Measurements from ENCODE around the gene LRRIQ4.

- TF ChIP-seq CTCF (conservative IDR thresholded peaks at IDR 0.05) (peak; percentile 74), EZH2 (IDR thresholded peaks at IDR 0.05; ENCODE audit: low read depth) (no peak)
These were observed 1.3 kb downstream of the LRRIQ4 start for GRCh38 chr3:169813757-169814517.

Data from PC-9 (cell line).